Mammary epithelial cell (primary cell): ENCODE results near the gene WDR27.

Experiments used
- CTCF ChIP-seq, 2 donors: IDR thresholded peaks in 1 of 2; conservative IDR thresholded peaks in 1 of 2; 2 replicates each; pipeline ENCODE4 v1.5.1; 2011 to 2012; ENCODE audit warnings: inconsistent platforms in 2 of 2, low read length in 2 of 2, mild to moderate bottlenecking in 2 of 2, control low read depth in 1 of 2, low read depth in 1 of 2; ENCODE audit not compliant: insufficient read depth in 1 of 2; ENCODE audit errors: extremely low read depth in 1 of 2
- EZH2 ChIP-seq: IDR thresholded peaks from 2 replicates; pipeline ENCODE4 v1.6.1; 2012; ENCODE audit warnings: low read length, inconsistent platforms, borderline replicate concordance

- TF ChIP-seq CTCF (conservative IDR thresholded peaks at IDR 0.05 in 1 of 2, IDR thresholded peaks at IDR 0.05 in 1 of 2; ENCODE audit: extremely low read depth in 1 of 2, insufficient read depth in 1 of 2, low read depth in 1 of 2, low read length in 2 of 2), result no peak
- no peak for TF ChIP-seq EZH2
These were observed 144.9 kb downstream of the WDR27 start for GRCh38 chr6:169556758-169557548.
